ENCODE data around the gene SLC25A22.

The SLC25A22 gene

GRCh38 chr11:803467-803742 lies 5.3 kb upstream of the SLC25A22 start:
- no peak for TF ChIP-seq SPI1 (IDR thresholded peaks at IDR 0.05; ENCODE audit: borderline replicate concordance, low read depth)
- TF ChIP-seq REST (IDR thresholded peaks at IDR 0.05; ENCODE audit: insufficient replicate concordance, low read depth): no peak
- no peak for TF ChIP-seq GABPA (IDR thresholded peaks at IDR 0.05; ENCODE audit: low read depth)
- no peak for TF ChIP-seq CTCF (IDR thresholded peaks at IDR 0.05; ENCODE audit: insufficient read depth, low read length)
- no peak for TF ChIP-seq POLR2AphosphoS5 (IDR thresholded peaks at IDR 0.05; ENCODE audit: low read depth)
- H3K27ac ChIP-seq (replicated peaks): no peak overlapping the region
- DNase-seq (ENCODE audit: low read depth in 1 of 2, low spot score in 1 of 2): no peak
- H3K27me3 ChIP-seq (ENCODE audit: insufficient read depth, poor library complexity, severe bottlenecking): no peaks in the 10 kb centered on the region
- H3K4me3 ChIP-seq (replicated peaks; ENCODE audit: insufficient read depth, low read length): no peak overlapping the region

DNA sequence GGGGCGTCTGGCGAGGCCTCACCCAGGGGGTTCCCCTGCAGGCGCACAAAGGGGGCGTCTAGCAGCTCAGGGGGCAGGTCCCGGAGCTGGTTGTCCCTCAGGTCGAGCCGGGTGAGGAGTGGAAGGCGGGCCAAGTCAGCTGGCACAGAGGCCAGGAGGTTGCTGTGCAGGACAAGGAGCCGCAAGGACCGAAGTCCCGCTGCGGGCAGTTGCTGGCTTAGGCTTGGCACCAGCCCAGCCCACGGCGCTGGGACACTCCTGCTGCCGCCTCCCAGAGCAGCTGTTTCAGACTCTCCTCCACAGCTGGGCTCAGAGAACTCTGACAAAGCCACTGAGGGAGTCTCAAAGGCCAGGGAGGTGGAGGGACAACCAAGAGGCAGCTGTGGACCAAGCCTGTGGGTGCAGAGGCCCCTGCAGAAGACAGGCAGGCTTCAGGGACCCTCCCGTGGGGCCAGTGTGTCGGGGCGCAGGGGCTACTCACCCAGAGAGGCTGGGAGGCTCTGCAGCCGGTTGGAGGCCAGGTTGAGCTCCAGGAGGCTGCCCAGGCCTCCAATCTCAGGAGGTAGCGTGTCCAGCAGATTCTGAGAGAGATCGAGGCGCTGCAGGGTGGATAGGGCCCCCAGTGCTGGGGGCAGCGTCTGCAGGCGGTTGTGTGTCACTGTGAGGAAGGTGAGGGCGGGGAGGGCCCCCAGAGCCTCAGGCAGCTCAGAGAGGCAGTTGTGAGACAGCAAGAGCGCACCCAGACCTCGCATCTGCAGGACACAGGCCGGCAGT lies 4.8 kb upstream of the SLC25A22 start:
- Histone ChIP-seq H3K27ac (replicated peaks) (no peak overlapping the region), H3K4me3 (replicated peaks; ENCODE audit: insufficient read depth, low read length) (no peak overlapping the region), H3K27me3 (ENCODE audit: insufficient read depth, poor library complexity, severe bottlenecking) (no peaks in the 10 kb centered on the region)
- TF ChIP-seq REST (IDR thresholded peaks at IDR 0.05; ENCODE audit: insufficient replicate concordance, low read depth) (no peak), CTCF (IDR thresholded peaks at IDR 0.05; ENCODE audit: insufficient read depth, low read length) (no peak)
- DNase-seq (ENCODE audit: low read depth in 1 of 2, low spot score in 1 of 2): no peak

DNA sequence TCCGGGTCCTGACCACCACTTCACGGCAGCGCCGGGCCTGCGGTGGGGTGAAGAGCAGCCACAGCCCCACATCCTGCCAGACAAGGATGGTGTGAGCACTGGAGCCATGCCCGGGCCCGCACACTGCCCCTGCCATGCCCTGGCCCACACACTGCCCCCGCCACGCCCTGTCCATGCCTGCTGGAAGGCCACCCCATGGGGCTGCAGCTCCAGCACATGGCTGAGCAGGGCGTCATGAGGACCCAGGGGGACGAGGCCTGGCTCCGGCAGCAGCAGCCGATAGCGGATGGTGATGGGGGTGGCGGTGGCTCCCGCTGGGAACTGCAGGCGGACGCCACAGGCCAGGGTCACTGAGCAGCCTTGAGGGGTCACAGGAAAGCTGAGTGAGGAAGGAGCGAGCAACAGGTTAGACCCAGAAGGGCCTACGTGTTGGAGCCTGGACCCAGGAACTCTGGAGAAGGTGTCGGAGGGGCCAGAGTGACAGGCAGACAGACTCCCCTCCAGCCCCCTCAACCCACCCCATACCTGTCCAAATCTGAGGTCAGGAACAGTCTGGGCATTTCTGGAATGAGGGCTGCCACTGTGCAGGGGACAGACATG lies 4.0 kb upstream of the SLC25A22 start:
- Histone ChIP-seq H3K27me3 (ENCODE audit: insufficient read depth, poor library complexity, severe bottlenecking) (no peaks in the 10 kb centered on the region), H3K4me3 (replicated peaks; ENCODE audit: insufficient read depth, low read length) (no peak overlapping the region), H3K27ac (replicated peaks) (no peak overlapping the region)
- DNase-seq (ENCODE audit: low read depth in 1 of 2, low spot score in 1 of 2): no peak
- TF ChIP-seq REST (IDR thresholded peaks at IDR 0.05; ENCODE audit: insufficient replicate concordance, low read depth) (no peak), SPI1 (IDR thresholded peaks at IDR 0.05; ENCODE audit: borderline replicate concordance, low read depth) (no peak), CTCF (IDR thresholded peaks at IDR 0.05; ENCODE audit: insufficient read depth, low read length) (no peak), GABPA (IDR thresholded peaks at IDR 0.05; ENCODE audit: low read depth) (no peak), POLR2AphosphoS5 (IDR thresholded peaks at IDR 0.05; ENCODE audit: low read depth) (no peak)
